ENCODE results near the gene CCDC83.

The CCDC83 gene

DNA sequence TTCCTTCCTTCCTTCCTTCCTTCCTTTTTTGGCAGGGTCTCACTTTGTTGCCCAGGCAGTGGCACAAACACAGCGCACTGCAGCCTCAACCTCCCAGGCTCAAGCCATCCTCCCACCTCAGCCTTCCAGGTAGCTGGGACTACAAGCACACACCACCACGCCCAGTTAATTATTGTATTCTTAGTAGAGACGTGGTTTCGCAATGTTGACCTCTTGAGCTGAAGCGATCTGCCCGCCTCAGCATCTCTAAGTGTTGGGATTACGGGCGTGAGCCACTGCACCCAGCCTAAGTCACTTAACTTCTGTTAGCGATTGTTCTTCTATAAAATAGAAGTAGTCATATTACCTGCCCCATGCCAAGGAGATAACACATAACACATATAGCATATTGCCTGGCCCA is 41.5 kb upstream of the CCDC83 start:
- DNase-seq (ENCODE audit: low read depth, low spot score): no peak
- no peaks in the 10 kb centered on the region for H3K36me3 ChIP-seq (ENCODE audit: insufficient read depth, low read length)
- no peak for TF ChIP-seq FOXP2 (optimal IDR thresholded peaks at IDR 0.05; ENCODE audit: control extremely low read depth, extremely low read length, insufficient read depth)
- TF ChIP-seq POLR2AphosphoS5 (IDR thresholded peaks at IDR 0.05; ENCODE audit: borderline replicate concordance, low read depth, low read length): no peak
- TF ChIP-seq EZH2 (IDR thresholded peaks at IDR 0.05): no peak
- no peak overlapping the region for H3K27ac ChIP-seq
- no peak overlapping the region for H3K9ac ChIP-seq (ENCODE audit: insufficient read length)
- H3K4me3 ChIP-seq: no peak overlapping the region
- H3K9me3 ChIP-seq (ENCODE audit: low read depth, low read length): no peaks in the 10 kb centered on the region

DNA sequence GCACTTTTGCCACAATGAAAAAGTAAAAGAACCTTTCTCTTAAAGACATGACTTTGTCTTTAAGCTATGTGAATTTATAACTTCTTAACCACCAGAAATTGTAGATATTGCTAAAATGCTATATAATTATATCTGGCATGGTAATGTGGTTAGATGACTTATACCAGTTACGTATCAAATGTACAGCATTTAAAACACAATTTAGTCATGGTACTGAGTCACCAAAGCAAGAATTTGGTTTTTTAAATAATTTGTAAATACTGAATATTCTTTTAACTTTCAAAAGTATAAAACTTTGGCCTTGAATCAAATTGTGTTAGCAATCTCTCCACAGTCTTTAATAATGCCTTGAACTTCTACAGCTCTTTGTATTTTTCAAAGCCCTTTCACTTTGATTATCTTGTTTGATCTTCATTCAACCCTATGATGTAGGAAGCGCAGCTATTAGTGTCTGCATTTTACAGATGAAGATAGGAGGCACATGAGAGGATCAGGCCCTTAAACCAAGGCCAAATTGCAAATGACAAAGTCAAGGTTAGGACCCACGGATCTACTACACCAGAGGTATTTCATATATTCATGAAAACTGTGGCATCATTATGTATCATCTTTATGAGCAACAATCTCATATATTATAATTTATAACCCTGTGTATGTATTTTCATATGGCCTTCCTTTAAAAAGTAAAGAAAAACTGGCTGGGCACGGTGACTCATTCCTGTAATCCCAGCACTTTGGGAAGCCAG is 39.8 kb upstream of the CCDC83 start:
- no peak overlapping the region for H3K4me3 ChIP-seq

DNA sequence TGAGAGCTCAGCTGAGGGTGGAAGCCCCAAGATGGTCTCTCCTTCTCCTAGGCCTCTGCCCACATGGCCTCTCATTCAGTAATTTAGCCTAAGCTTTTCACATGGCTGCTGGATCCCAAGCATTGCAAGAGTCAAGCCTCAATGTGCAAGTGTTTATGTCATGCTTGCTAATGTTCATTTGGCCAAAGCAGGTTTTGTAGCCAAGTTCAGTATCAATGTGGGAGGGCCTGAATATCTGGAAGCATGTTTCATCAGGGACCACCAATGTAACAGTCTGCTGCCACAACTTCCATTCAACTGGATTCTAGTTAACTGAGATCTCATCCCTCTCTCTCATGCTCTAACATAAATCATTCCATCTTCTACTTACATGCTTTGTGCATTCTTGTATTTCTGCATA is 35.7 kb upstream of the CCDC83 start:
- no peak overlapping the region for H3K9ac ChIP-seq (ENCODE audit: insufficient read length)
- H3K36me3 ChIP-seq (ENCODE audit: insufficient read depth, low read length): no peaks in the 10 kb centered on the region
- DNase-seq (ENCODE audit: low read depth, low spot score): no peak
- no peaks in the 10 kb centered on the region for H3K9me3 ChIP-seq (ENCODE audit: low read depth, low read length)
- TF ChIP-seq EZH2 (IDR thresholded peaks at IDR 0.05) (no peak), FOXP2 (optimal IDR thresholded peaks at IDR 0.05; ENCODE audit: control extremely low read depth, extremely low read length, insufficient read depth) (no peak), POLR2AphosphoS5 (IDR thresholded peaks at IDR 0.05; ENCODE audit: borderline replicate concordance, low read depth, low read length) (no peak)
- H3K4me3 ChIP-seq: no peak overlapping the region
- no peak overlapping the region for H3K27ac ChIP-seq

More for the DNA sequence above, 39.8 kb upstream of the CCDC83 start:
- no peak for DNase-seq (ENCODE audit: low read depth, low spot score)
- TF ChIP-seq POLR2AphosphoS5 (IDR thresholded peaks at IDR 0.05; ENCODE audit: borderline replicate concordance, low read depth, low read length) (no peak), EZH2 (IDR thresholded peaks at IDR 0.05) (no peak), FOXP2 (optimal IDR thresholded peaks at IDR 0.05; ENCODE audit: control extremely low read depth, extremely low read length, insufficient read depth) (no peak)
- no peak overlapping the region for H3K27ac ChIP-seq
- no peaks in the 10 kb centered on the region for H3K9me3 ChIP-seq (ENCODE audit: low read depth, low read length)
- H3K9ac ChIP-seq (ENCODE audit: insufficient read length): no peak overlapping the region
- H3K36me3 ChIP-seq (ENCODE audit: insufficient read depth, low read length): no peaks in the 10 kb centered on the region

GRCh38 chr11:85821636-85822035 is 33.5 kb upstream of the CCDC83 start:
- Histone ChIP-seq H3K27ac (no peak overlapping the region), H3K4me3 (no peak overlapping the region), H3K9ac (ENCODE audit: insufficient read length) (no peak overlapping the region), H3K36me3 (ENCODE audit: insufficient read depth, low read length) (no peaks in the 10 kb centered on the region), H3K9me3 (ENCODE audit: low read depth, low read length) (no peaks in the 10 kb centered on the region)
- TF ChIP-seq EZH2 (IDR thresholded peaks at IDR 0.05) (no peak), FOXP2 (optimal IDR thresholded peaks at IDR 0.05; ENCODE audit: control extremely low read depth, extremely low read length, insufficient read depth) (no peak), POLR2AphosphoS5 (IDR thresholded peaks at IDR 0.05; ENCODE audit: borderline replicate concordance, low read depth, low read length) (no peak)
- no peak for DNase-seq (ENCODE audit: low read depth, low spot score)

DNA sequence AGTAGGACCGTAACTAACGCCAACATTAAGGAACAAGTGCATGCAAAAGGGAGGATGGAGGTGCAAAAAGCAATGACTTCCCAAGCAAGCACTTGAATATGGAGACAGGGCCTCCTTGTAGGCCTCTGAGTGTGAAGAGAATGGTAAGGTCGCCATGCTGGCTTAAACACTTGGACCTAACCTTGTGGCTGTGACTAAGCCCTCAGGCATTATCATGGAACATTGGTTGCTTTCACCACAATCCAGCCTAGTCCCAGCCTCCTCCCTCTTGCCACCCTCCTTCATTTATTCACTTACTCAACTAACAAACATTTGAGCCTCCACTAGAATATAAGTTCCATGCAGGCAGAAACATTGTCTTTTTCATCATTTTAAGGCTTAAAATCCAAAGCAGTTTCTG is 32.4 kb upstream of the CCDC83 start:
- no peak overlapping the region for H3K9ac ChIP-seq (ENCODE audit: insufficient read length)
- TF ChIP-seq FOXP2 (optimal IDR thresholded peaks at IDR 0.05; ENCODE audit: control extremely low read depth, extremely low read length, insufficient read depth): no peak
- TF ChIP-seq POLR2AphosphoS5 (IDR thresholded peaks at IDR 0.05; ENCODE audit: borderline replicate concordance, low read depth, low read length): no peak
- no peak for TF ChIP-seq EZH2 (IDR thresholded peaks at IDR 0.05)
- no peaks in the 10 kb centered on the region for H3K9me3 ChIP-seq (ENCODE audit: low read depth, low read length)
- H3K27ac ChIP-seq: no peak overlapping the region
- H3K4me3 ChIP-seq: no peak overlapping the region
- DNase-seq (ENCODE audit: low read depth, low spot score): no peak
- no peaks in the 10 kb centered on the region for H3K36me3 ChIP-seq (ENCODE audit: insufficient read depth, low read length)

DNA sequence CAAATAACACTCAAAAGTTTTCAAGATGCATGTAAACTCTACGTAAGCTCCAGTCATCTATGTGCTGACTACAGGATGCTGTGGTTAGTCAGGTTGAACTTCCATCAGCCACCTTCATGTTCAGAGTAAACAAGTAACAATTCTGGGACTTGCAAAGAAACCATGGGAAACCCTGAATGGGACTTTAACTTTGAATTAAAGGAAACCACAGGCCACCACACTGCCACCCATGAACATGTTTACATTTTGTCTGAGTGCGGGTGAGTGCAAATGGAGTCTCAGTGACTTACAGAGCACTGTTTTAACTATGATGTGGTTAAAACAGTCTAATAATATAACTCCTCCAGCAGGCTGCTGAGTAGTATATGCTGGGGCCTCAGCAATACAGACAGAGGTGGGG is 31.4 kb upstream of the CCDC83 start:
- Histone ChIP-seq H3K9me3 (ENCODE audit: low read depth, low read length) (no peaks in the 10 kb centered on the region), H3K4me3 (no peak overlapping the region), H3K27ac (no peak overlapping the region), H3K9ac (ENCODE audit: insufficient read length) (no peak overlapping the region), H3K36me3 (ENCODE audit: insufficient read depth, low read length) (no peaks in the 10 kb centered on the region)
- DNase-seq (ENCODE audit: low read depth, low spot score): no peak
- TF ChIP-seq POLR2AphosphoS5 (IDR thresholded peaks at IDR 0.05; ENCODE audit: borderline replicate concordance, low read depth, low read length) (no peak), EZH2 (IDR thresholded peaks at IDR 0.05) (no peak), FOXP2 (optimal IDR thresholded peaks at IDR 0.05; ENCODE audit: control extremely low read depth, extremely low read length, insufficient read depth) (no peak)

GRCh38 chr11:85825616-85826015 is 29.6 kb upstream of the CCDC83 start:
- no peak overlapping the region for H3K9ac ChIP-seq (ENCODE audit: insufficient read length)
- no peaks in the 10 kb centered on the region for H3K36me3 ChIP-seq (ENCODE audit: insufficient read depth, low read length)
- no peak overlapping the region for H3K27ac ChIP-seq

GRCh38 chr11:85826116-85826855 is 28.9 kb upstream of the CCDC83 start:
- H3K9ac ChIP-seq (ENCODE audit: insufficient read length): no peak overlapping the region
- no peaks in the 10 kb centered on the region for H3K36me3 ChIP-seq (ENCODE audit: insufficient read depth, low read length)
- TF ChIP-seq POLR2AphosphoS5 (IDR thresholded peaks at IDR 0.05; ENCODE audit: borderline replicate concordance, low read depth, low read length): no peak
- TF ChIP-seq EZH2 (IDR thresholded peaks at IDR 0.05): no peak
- TF ChIP-seq FOXP2 (optimal IDR thresholded peaks at IDR 0.05; ENCODE audit: control extremely low read depth, extremely low read length, insufficient read depth): no peak
- no peak overlapping the region for H3K27ac ChIP-seq
- H3K4me3 ChIP-seq: no peak overlapping the region
- no peaks in the 10 kb centered on the region for H3K9me3 ChIP-seq (ENCODE audit: low read depth, low read length)
- DNase-seq (ENCODE audit: low read depth, low spot score): no peak

More at GRCh38 chr11:85825616-85826015, 29.6 kb upstream of the CCDC83 start:
- Histone ChIP-seq H3K9me3 (ENCODE audit: low read depth, low read length) (no peaks in the 10 kb centered on the region), H3K4me3 (no peak overlapping the region)
- TF ChIP-seq FOXP2 (optimal IDR thresholded peaks at IDR 0.05; ENCODE audit: control extremely low read depth, extremely low read length, insufficient read depth): no peak
- DNase-seq (ENCODE audit: low read depth, low spot score): no peak

All from SK-N-MC (cell line).